ENCODE data around the gene MTERF4. TPM values are rescaled to one million over a fixed set of nuclear protein-coding genes. Genes with fewer than 3 reads are reported as not detected.

The MTERF4 gene
- total RNA-seq, 1 donor from 2014 or later = 21.5 TPM

- DNase-seq (ENCODE audit: low spot score) = no peak
- Mint-ChIP-seq H3K4me3 (ENCODE audit: unreplicated experiment) (no peak overlapping the region), H3K9me3 (ENCODE audit: low read depth) (peaks cover 17% of the 10 kb centered on the region), H3K27ac (ENCODE audit: unreplicated experiment) (no peak overlapping the region), H3K36me3 (ENCODE audit: low read depth) (peaks cover 3% of the 10 kb centered on the region), H3K4me1 (ENCODE audit: low read depth) (no peaks in the 10 kb centered on the region), H3K27me3 (ENCODE audit: low read depth) (peaks cover 28% of the 10 kb centered on the region)
- TF ChIP-seq CTCF (IDR thresholded peaks at IDR 0.05) = no peak
Observed at GRCh38 chr2:241047253-241048010, 54.7 kb downstream of the MTERF4 start.

Other genes starting within 250 kb of the MTERF4 start
- gene AGXT, start 233.5 kb downstream of the MTERF4 start, total RNA-seq = not detected in 3 replicates
- not detected in 3 replicates for gene MAB21L4, start 206.1 kb downstream of the MTERF4 start, total RNA-seq
- not detected in 3 replicates for gene CROCC2, start 196.0 kb downstream of the MTERF4 start, total RNA-seq
- 1.6 to 2.9 TPM (median 1.9 TPM) in 3 replicates for gene SNED1, start 103.7 kb downstream of the MTERF4 start, total RNA-seq
- 4.4 to 13.8 TPM (median 4.5 TPM) in 3 replicates for gene PASK, start 47.2 kb upstream of the MTERF4 start, total RNA-seq
- gene PPP1R7, start 48.2 kb upstream of the MTERF4 start, total RNA-seq = 43.1 to 54.2 TPM (median 44.3 TPM) in 3 replicates
- gene ANO7, start 86.4 kb upstream of the MTERF4 start, total RNA-seq = 0.48 to 2.2 TPM (median 1.5 TPM) in 3 replicates
- gene HDLBP, start 213.4 kb upstream of the MTERF4 start, total RNA-seq = 979 to 1,131 TPM (median 989 TPM) in 3 replicates
- 447 to 542 TPM (median 465 TPM) in 3 replicates for gene SEPTIN2, start 213.6 kb upstream of the MTERF4 start, total RNA-seq